ENCODE results near the gene RABGGTB. TPM values are rescaled to one million over a fixed set of nuclear protein-coding genes. Genes with fewer than 3 reads are reported as not detected.
"Not testable (repeated sequence)": the region's sequence is repeated elsewhere in the genome, so short reads cannot be mapped to it uniquely, and the experiment has no call there.

Gene RABGGTB
- total RNA-seq, 1 experiment from 2014 or later, result 77.9 TPM

- BruUV-seq (replicated peaks), result no TSS peak
- Histone ChIP-seq H3K36me3 (ENCODE audit: control insufficient read depth, insufficient read depth, low read length) (no peaks in the 10 kb centered on the region), H3K4me1 (ENCODE audit: control insufficient read depth, insufficient read depth, low read length) (no peaks in the 10 kb centered on the region), H3K27ac (ENCODE audit: low read length) (no peak overlapping the region), H3K27me3 (ENCODE audit: control insufficient read depth, insufficient read depth, low read length) (no peaks in the 10 kb centered on the region), H3K9me3 (ENCODE audit: control insufficient read depth, insufficient read depth, low read depth, low read length) (no peaks in the 10 kb centered on the region), H3K4me3 (ENCODE audit: low read depth in 2 of 2, low read length in 2 of 2) (no peak overlapping the region)
- intact Hi-C loops (cut with micrococcal nuclease; ENCODE audit: unreplicated experiment) (no loop called here), in situ Hi-C loops (cut with HindIII; ENCODE audit: low pct_unique_long_range_greater_than_20kb, low sequenced_read_pairs) (no loop called here)
- CTCF ChIA-PET, result no interaction called here
- ATAC-seq (no peak), DNase-seq (ENCODE audit: low read depth, low spot score) (no peak)
- POLR2A ChIA-PET, result no interaction called here
- no peak for TF ChIP-seq TCF7L2 (IDR thresholded peaks at IDR 0.05; ENCODE audit: low read depth, low read length)
- TF ChIP-seq CTCF (IDR thresholded peaks at IDR 0.05), result no peak
- no peak for TF ChIP-seq POLR2AphosphoS5 (IDR thresholded peaks at IDR 0.05; ENCODE audit: low read depth, low read length)
- no peak for TF ChIP-seq SIN3A (IDR thresholded peaks at IDR 0.05; ENCODE audit: borderline replicate concordance, insufficient read depth, low read depth, low read length)
- TF ChIP-seq REST (IDR thresholded peaks at IDR 0.05; ENCODE audit: insufficient read depth in 1 of 2, low read depth in 2 of 2, low read length in 1 of 2), result no peak
Measured at GRCh38 chr1:75808921-75809320, 22.9 kb downstream of the RABGGTB start.

- H3K4me1 ChIP-seq (ENCODE audit: control insufficient read depth, insufficient read depth, low read length); H3K27ac ChIP-seq (ENCODE audit: low read length); H3K36me3 ChIP-seq (ENCODE audit: control insufficient read depth, insufficient read depth, low read length); in situ Hi-C loops (cut with HindIII; ENCODE audit: low pct_unique_long_range_greater_than_20kb, low sequenced_read_pairs); BruUV-seq (replicated peaks); H3K27me3 ChIP-seq (ENCODE audit: control insufficient read depth, insufficient read depth, low read length); DNase-seq (ENCODE audit: low read depth, low spot score); intact Hi-C loops (cut with micrococcal nuclease; ENCODE audit: unreplicated experiment); H3K4me3 ChIP-seq (ENCODE audit: low read depth in 2 of 2, low read length in 2 of 2); ATAC-seq; H3K9me3 ChIP-seq (ENCODE audit: control insufficient read depth, insufficient read depth, low read depth, low read length); POLR2A ChIA-PET: not testable (repeated sequence)
- CTCF ChIA-PET, result interaction anchor here (0.7 kb wide), 1 partner anchor 577 kb away, joined by 15 read pairs; no protein-coding TSS in a partner anchor
Measured at GRCh38 chr1:75810113-75810512, 24.1 kb downstream of the RABGGTB start.

GRCh38 chr1:75811211-75811981, 25.3 kb downstream of the RABGGTB start:
- ATAC-seq (no peak), DNase-seq (ENCODE audit: low read depth, low spot score) (no peak)
- POLR2A ChIA-PET, result no interaction called here
- Histone ChIP-seq H3K36me3 (ENCODE audit: control insufficient read depth, insufficient read depth, low read length) (no peaks in the 10 kb centered on the region), H3K27ac (ENCODE audit: low read length) (no peak overlapping the region), H3K4me1 (ENCODE audit: control insufficient read depth, insufficient read depth, low read length) (no peaks in the 10 kb centered on the region), H3K4me3 (ENCODE audit: low read depth in 2 of 2, low read length in 2 of 2) (no peak overlapping the region), H3K9me3 (ENCODE audit: control insufficient read depth, insufficient read depth, low read depth, low read length) (no peaks in the 10 kb centered on the region), H3K27me3 (ENCODE audit: control insufficient read depth, insufficient read depth, low read length) (no peaks in the 10 kb centered on the region)
- in situ Hi-C loops (cut with HindIII; ENCODE audit: low pct_unique_long_range_greater_than_20kb, low sequenced_read_pairs), result no loop called here
- TF ChIP-seq REST (IDR thresholded peaks at IDR 0.05; ENCODE audit: insufficient read depth in 1 of 2, low read depth in 2 of 2, low read length in 1 of 2) (no peak), CTCF (IDR thresholded peaks at IDR 0.05) (no peak), SIN3A (IDR thresholded peaks at IDR 0.05; ENCODE audit: borderline replicate concordance, insufficient read depth, low read depth, low read length) (no peak), POLR2AphosphoS5 (IDR thresholded peaks at IDR 0.05; ENCODE audit: low read depth, low read length) (no peak), TCF7L2 (IDR thresholded peaks at IDR 0.05; ENCODE audit: low read depth, low read length) (no peak)
- CTCF ChIA-PET, result no interaction called here
- intact Hi-C loops (cut with micrococcal nuclease; ENCODE audit: unreplicated experiment), result no loop called here
- BruUV-seq (replicated peaks), result no TSS peak

Data from Panc1 (cell line).